MCF 10A (cell line): ENCODE results near the gene PDE3A. TPM values are rescaled to one million over a fixed set of nuclear protein-coding genes. Genes with fewer than 3 reads are reported as not detected.

ENCODE experiments used
- BruUV-seq: library from RNA; stranded (reverse); fragments of 400-500 nt; replicated peaks from 2 replicates; lab custom pipeline; 2021; lab: Mats Ljungman, UMichigan
- CTCF ChIA-PET: fragments of 300-600 bp; sonication (Branson Sonifier 250); formaldehyde crosslinking; extraction: SDS; loops from one replicate; lab custom pipeline; 2021; ENCODE audit warnings: antibody characterized with exemption, inconsistent platforms; lab: Yijun Ruan, JAX
- POLR2A ChIA-PET: fragments of 300-600, 350-650 bp; sonication (Branson Sonifier 250); formaldehyde crosslinking; extraction: SDS; loops from one replicate; lab custom pipeline; 2020; ENCODE audit warnings: antibody characterized with exemption, inconsistent platforms; lab: Yijun Ruan, JAX
- DNase-seq: peaks from one replicate; pipeline ENCODE4 v3.0.0-alpha.2; 2018; ENCODE audit not compliant: unreplicated experiment
- H3K27ac Mint-ChIP-seq: one replicate; pipeline ENCODE4 v1.8.0; 2022; ENCODE audit warnings: mild to moderate bottlenecking, low read depth, mixed read lengths; ENCODE audit not compliant: unreplicated experiment
- H3K27me3 Mint-ChIP-seq: one replicate; pipeline ENCODE4 v1.8.0; 2022; ENCODE audit warnings: mixed read lengths; ENCODE audit not compliant: insufficient read depth, unreplicated experiment
- H3K36me3 Mint-ChIP-seq: one replicate; pipeline ENCODE4 v1.8.0; 2022; ENCODE audit warnings: mild to moderate bottlenecking, moderate library complexity, mixed read lengths; ENCODE audit not compliant: insufficient read depth, unreplicated experiment
- H3K4me1 Mint-ChIP-seq: one replicate; pipeline ENCODE4 v1.8.0; 2022; ENCODE audit warnings: mixed read lengths; ENCODE audit not compliant: insufficient read depth, unreplicated experiment
- H3K4me3 Mint-ChIP-seq: one replicate; pipeline ENCODE4 v1.8.0; 2022; ENCODE audit warnings: mild to moderate bottlenecking, moderate library complexity, mixed read lengths; ENCODE audit not compliant: unreplicated experiment
- H3K9me3 Mint-ChIP-seq: one replicate; pipeline ENCODE4 v1.8.0; 2022; ENCODE audit warnings: mixed read lengths; ENCODE audit not compliant: unreplicated experiment
- CTCF ChIP-seq: fragments of 200-600 bp; IDR thresholded peaks from one replicate; pipeline ENCODE4 v1.8.0; 2022; ENCODE audit warnings: antibody characterized with exemption, mild to moderate bottlenecking; ENCODE audit not compliant: unreplicated experiment
- intact Hi-C: fragments of 100-400 bp; cut with micrococcal nuclease; formaldehyde crosslinking; loops from 2 replicates; pipeline ENCODE4 v1.14.1; 2022
- total RNA-seq: library from RNA; stranded (reverse); gene quantifications from 2 replicates; pipeline ENCODE4 v1.2.3, GENCODE V29; 2022

Gene PDE3A
- total RNA-seq, 1 experiment from 2014 or later = not detected

- intact Hi-C loops = loop anchor here (1.0 kb wide), 2 partner anchors 137 to 706 kb away; no protein-coding TSS in a partner anchor
- ChIA-PET CTCF (interaction anchor here (0.7 to 1.9 kb wide), 8 partner anchors 10 to 521 kb away, joined by 3 to 13 read pairs (median 4); no protein-coding TSS in a partner anchor), POLR2A (no interaction called here)
- H3K4me1 Mint-ChIP-seq = no peaks in the 10 kb centered on the region
- peaks cover 55% of the 10 kb centered on the region for H3K27me3 Mint-ChIP-seq
- BruUV-seq = no TSS peak
- H3K36me3 Mint-ChIP-seq = no peaks in the 10 kb centered on the region
- TF ChIP-seq CTCF = peak; percentile 49
- no peak overlapping the region for H3K27ac Mint-ChIP-seq
- no peaks in the 10 kb centered on the region for H3K9me3 Mint-ChIP-seq
- DNase-seq = peak; percentile 26
- H3K4me3 Mint-ChIP-seq = no peak overlapping the region
Measured at GRCh38 chr12:20463913-20464524, 95.7 kb downstream of the PDE3A start.

- H3K4me1 Mint-ChIP-seq = no peaks in the 10 kb centered on the region
- no peaks in the 10 kb centered on the region for H3K36me3 Mint-ChIP-seq
- H3K27me3 Mint-ChIP-seq = peaks cover 80% of the 10 kb centered on the region
- H3K9me3 Mint-ChIP-seq = no peaks in the 10 kb centered on the region
- DNase-seq = no peak
- intact Hi-C loops = no loop called here
- CTCF ChIA-PET = no interaction called here
- no peak for TF ChIP-seq CTCF
- POLR2A ChIA-PET = no interaction called here
- no peak overlapping the region for H3K27ac Mint-ChIP-seq
- no peak overlapping the region for H3K4me3 Mint-ChIP-seq
- no TSS peak for BruUV-seq
Measured at GRCh38 chr12:20469300-20469699, 101.0 kb downstream of the PDE3A start.

GRCh38 chr12:20469756-20470155, 101.4 kb downstream of the PDE3A start:
- no peaks in the 10 kb centered on the region for H3K9me3 Mint-ChIP-seq
- H3K27me3 Mint-ChIP-seq = peaks cover 84% of the 10 kb centered on the region
- DNase-seq = no peak
- H3K4me1 Mint-ChIP-seq = no peaks in the 10 kb centered on the region
- no peak for TF ChIP-seq CTCF
- ChIA-PET POLR2A (no interaction called here), CTCF (no interaction called here)
- no peaks in the 10 kb centered on the region for H3K36me3 Mint-ChIP-seq
- intact Hi-C loops = loop anchor here (2.0 kb wide), 1 partner anchor 61 kb away; no protein-coding TSS in a partner anchor
- no TSS peak for BruUV-seq
- H3K4me3 Mint-ChIP-seq = no peak overlapping the region
- no peak overlapping the region for H3K27ac Mint-ChIP-seq

- no TSS peak for BruUV-seq
- POLR2A ChIA-PET = interaction anchor here (0.6 kb wide), 1 partner anchor 699 kb away, joined by 3 read pairs; no protein-coding TSS in a partner anchor
- Mint-ChIP-seq H3K4me1 (no peaks in the 10 kb centered on the region), H3K27me3 (peaks cover 98% of the 10 kb centered on the region), H3K36me3 (no peaks in the 10 kb centered on the region), H3K4me3 (no peak overlapping the region), H3K27ac (no peak overlapping the region), H3K9me3 (no peaks in the 10 kb centered on the region)
- intact Hi-C loops = no loop called here
- DNase-seq = no peak
- TF ChIP-seq CTCF = no peak
- CTCF ChIA-PET = no interaction called here
Measured at GRCh38 chr12:20472102-20472782, 103.9 kb downstream of the PDE3A start.
